Activated CD4-positive, alpha-beta T cell treated with anti-CD3 and anti-CD28 coated beads, Interleukin-2, amount 50 U/mL, for 1 hour (primary cell): Measurements from ENCODE around the gene PRTN3.
"Not testable (repeated sequence)": the region's sequence is repeated elsewhere in the genome, so short reads cannot be mapped to it uniquely, and the experiment has no call there.

ENCODE experiments used
- DNase-seq: peaks from one replicate; pipeline ENCODE4 v3.0.0-alpha.2; 2020

Gene PRTN3

GRCh38 chr19:816500-816857, 24.3 kb upstream of the PRTN3 start:
- DNase-seq: no peak

GRCh38 chr19:820212-820611, 20.6 kb upstream of the PRTN3 start:
- DNase-seq: not testable (repeated sequence)

- DNase-seq: no peak
Observed at GRCh38 chr19:821231-821824, 19.5 kb upstream of the PRTN3 start.

GRCh38 chr19:821825-822503, 18.8 kb upstream of the PRTN3 start, which contains the start of gene PLPPR3:
PLPPR3 (minus strand) TSS chr19:821955; CDS start chr19:821559, 396 bp downstream.
- DNase-seq: no peak

- no peak for DNase-seq
Observed at GRCh38 chr19:823565-824121, 17.2 kb upstream of the PRTN3 start.

- no peak for DNase-seq
Observed at GRCh38 chr19:824885-825284, 15.9 kb upstream of the PRTN3 start.

- no peak for DNase-seq
Observed at GRCh38 chr19:825897-826644, 14.7 kb upstream of the PRTN3 start.

- no peak for DNase-seq
Observed at GRCh38 chr19:827314-827709, 13.5 kb upstream of the PRTN3 start.

- DNase-seq: no peak
Observed at GRCh38 chr19:827710-828321, 13.0 kb upstream of the PRTN3 start, which contains the start of gene AZU1. AZU1 (plus strand) TSS chr19:827837; CDS start chr19:827847, 10 bp downstream.

GRCh38 chr19:829129-829758, 11.6 kb upstream of the PRTN3 start:
- no peak for DNase-seq

- DNase-seq: no peak
Observed at GRCh38 chr19:831407-832369, 9.1 kb upstream of the PRTN3 start.

GRCh38 chr19:834216-834615, 6.6 kb upstream of the PRTN3 start:
- no peak for DNase-seq

- no peak for DNase-seq
Observed at GRCh38 chr19:835210-835810, 5.5 kb upstream of the PRTN3 start.

GRCh38 chr19:842802-843179, 2.0 kb downstream of the PRTN3 start:
- DNase-seq: not testable (repeated sequence)

GRCh38 chr19:843180-843835, 2.5 kb downstream of the PRTN3 start:
- DNase-seq: no peak

- no peak for DNase-seq
Observed at GRCh38 chr19:843836-844545, 3.2 kb downstream of the PRTN3 start.

- DNase-seq: no peak
Observed at GRCh38 chr19:844546-844971, 3.8 kb downstream of the PRTN3 start.

GRCh38 chr19:845707-846521, 5.1 kb downstream of the PRTN3 start:
- DNase-seq: no peak

- DNase-seq: no peak
Observed at GRCh38 chr19:848386-848921, 7.7 kb downstream of the PRTN3 start.
